Measurements from ENCODE around the gene CLHC1. TPM values are rescaled to one million over a fixed set of nuclear protein-coding genes. Genes with fewer than 3 reads are reported as not detected.
A peak's percentile ranks its signal among the peaks of the same experiment; 100 is the strongest.

The CLHC1 gene
- total RNA-seq, 2 experiments from 2014 or later, result 12.4 to 32.1 TPM

DNA sequence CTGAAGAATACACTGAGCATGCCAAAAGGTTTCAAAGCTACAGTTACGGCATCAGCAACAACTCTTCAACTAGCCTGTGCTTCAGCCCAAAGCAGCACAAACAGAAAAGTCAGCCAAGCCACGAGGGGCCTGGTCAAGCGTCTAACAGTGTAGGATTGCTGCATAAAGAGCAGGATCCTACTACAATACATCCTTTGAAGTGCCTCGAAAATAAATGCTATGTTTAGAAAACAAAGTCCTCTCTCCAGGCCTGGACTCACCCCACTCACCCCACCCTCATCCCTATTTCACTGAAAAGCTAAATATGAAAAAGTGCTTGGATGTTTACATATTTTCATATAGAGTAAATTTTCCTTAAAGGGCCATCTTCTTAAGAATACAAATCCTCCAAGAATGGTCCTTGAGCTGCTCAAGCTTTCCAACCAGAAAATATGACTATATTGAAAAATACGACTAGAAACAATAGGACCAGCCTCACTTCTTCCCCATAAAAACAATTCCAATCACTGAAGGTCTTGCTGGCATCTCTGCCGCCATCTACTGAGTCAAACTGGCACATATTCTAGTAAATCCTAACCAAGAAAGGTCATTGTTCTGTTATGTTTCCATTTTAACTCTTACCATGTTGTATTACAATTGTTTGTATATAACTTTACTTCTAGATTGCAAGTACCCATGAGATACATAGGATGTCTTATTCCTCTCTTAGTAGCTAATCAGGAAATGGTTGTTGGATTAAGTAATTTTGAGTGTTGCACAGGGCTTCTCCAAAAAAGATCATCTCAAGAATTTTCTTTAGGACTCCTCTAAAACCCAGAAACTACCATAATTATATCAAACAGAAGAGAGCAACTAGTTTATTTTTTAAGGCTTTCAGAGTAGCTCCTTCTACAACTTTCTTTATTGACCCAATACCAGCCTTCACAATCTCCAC lies 63.6 kb downstream of the CLHC1 start:
- DNase-seq (ENCODE audit: low spot score), result peak; percentile 72
- H3K4me1 ChIP-seq (ENCODE audit: insufficient read depth, low read length, poor library complexity, severe bottlenecking), result no peaks in the 10 kb centered on the region
- no peak overlapping the region for H3K4me3 ChIP-seq (ENCODE audit: low read depth, low read length, poor library complexity, severe bottlenecking)
- no peaks in the 10 kb centered on the region for H3K9me3 ChIP-seq (ENCODE audit: low read length)
- no peak overlapping the region for H3K4me2 ChIP-seq (ENCODE audit: low read length)
- no peaks in the 10 kb centered on the region for H3K79me2 ChIP-seq (ENCODE audit: insufficient read depth, low read depth, low read length)
- ChIA-PET CTCF (ENCODE audit: unreplicated experiment) (interaction anchor here (1.4 kb wide), 1 partner anchor 150 kb away, joined by 3 read pairs; no protein-coding TSS in a partner anchor), POLR2A (interaction anchor here (0.5 to 1.9 kb wide), 6 partner anchors 87 to 463 kb away, joined by 3 to 7 read pairs (median 4); partner anchors contain the start of gene RTN4)
- H3K36me3 ChIP-seq (ENCODE audit: insufficient read depth, low read length), result peaks cover 6% of the 10 kb centered on the region; the same call in 1 of the 2 replicates
- H2AFZ ChIP-seq (ENCODE audit: low read length), result no peak overlapping the region
- no peak overlapping the region for H3K27ac ChIP-seq (ENCODE audit: low read depth, low read length, poor library complexity, severe bottlenecking)
- H4K20me1 ChIP-seq (ENCODE audit: insufficient read depth, low read length), result no peaks in the 10 kb centered on the region
- no TSS peak for BruUV-seq (replicated peaks)
- intact Hi-C loops (cut with micrococcal nuclease; ENCODE audit: unreplicated experiment), result loop anchor here (1.0 kb wide), 2 partner anchors 118 to 153 kb away; partner anchors contain the start of gene RTN4
- H3K9me2 ChIP-seq (ENCODE audit: insufficient read depth, low read length), result no peaks in the 10 kb centered on the region
- TF ChIP-seq EZH2phosphoT487 (IDR thresholded peaks at IDR 0.05; ENCODE audit: borderline replicate concordance, low read depth, low read length), result no peak
- TF ChIP-seq, protein P1, sequence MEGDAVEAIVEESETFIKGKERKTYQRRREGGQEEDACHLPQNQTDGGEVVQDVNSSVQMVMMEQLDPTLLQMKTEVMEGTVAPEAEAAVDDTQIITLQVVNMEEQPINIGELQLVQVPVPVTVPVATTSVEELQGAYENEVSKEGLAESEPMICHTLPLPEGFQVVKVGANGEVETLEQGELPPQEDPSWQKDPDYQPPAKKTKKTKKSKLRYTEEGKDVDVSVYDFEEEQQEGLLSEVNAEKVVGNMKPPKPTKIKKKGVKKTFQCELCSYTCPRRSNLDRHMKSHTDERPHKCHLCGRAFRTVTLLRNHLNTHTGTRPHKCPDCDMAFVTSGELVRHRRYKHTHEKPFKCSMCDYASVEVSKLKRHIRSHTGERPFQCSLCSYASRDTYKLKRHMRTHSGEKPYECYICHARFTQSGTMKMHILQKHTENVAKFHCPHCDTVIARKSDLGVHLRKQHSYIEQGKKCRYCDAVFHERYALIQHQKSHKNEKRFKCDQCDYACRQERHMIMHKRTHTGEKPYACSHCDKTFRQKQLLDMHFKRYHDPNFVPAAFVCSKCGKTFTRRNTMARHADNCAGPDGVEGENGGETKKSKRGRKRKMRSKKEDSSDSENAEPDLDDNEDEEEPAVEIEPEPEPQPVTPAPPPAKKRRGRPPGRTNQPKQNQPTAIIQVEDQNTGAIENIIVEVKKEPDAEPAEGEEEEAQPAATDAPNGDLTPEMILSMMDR (conservative IDR thresholded peaks at IDR 0.05; ENCODE audit: low read length), result peak; percentile 96

DNA sequence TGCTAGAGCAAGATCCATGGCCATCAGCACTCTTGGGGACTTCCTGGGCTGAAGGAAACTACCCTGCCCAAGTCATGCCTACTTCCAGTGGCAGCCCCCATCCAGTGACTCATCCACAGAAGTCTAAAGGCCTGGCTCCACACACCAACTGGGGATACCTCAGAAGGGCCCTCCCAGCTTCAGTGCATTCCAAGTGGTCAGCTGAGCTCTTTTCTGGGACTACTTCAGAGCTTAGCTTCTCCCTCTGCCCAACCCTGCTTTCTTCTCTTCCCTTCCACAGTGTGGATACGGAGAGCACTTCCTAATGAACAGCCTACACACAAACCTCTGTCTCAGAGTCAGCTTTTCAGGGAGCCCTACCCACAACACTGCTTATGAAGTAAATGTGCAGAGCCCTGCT lies 66.5 kb downstream of the CLHC1 start:
- Histone ChIP-seq H3K79me2 (ENCODE audit: insufficient read depth, low read depth, low read length) (no peaks in the 10 kb centered on the region), H3K9me3 (ENCODE audit: low read length) (no peaks in the 10 kb centered on the region), H3K36me3 (ENCODE audit: insufficient read depth, low read length) (no peaks in the 10 kb centered on the region), H3K27ac (ENCODE audit: low read depth, low read length, poor library complexity, severe bottlenecking) (no peak overlapping the region), H3K4me3 (ENCODE audit: low read depth, low read length, poor library complexity, severe bottlenecking) (no peak overlapping the region), H2AFZ (ENCODE audit: low read length) (no peak overlapping the region), H3K4me2 (ENCODE audit: low read length) (no peak overlapping the region), H3K9me2 (ENCODE audit: insufficient read depth, low read length) (no peaks in the 10 kb centered on the region), H3K4me1 (ENCODE audit: insufficient read depth, low read length, poor library complexity, severe bottlenecking) (no peaks in the 10 kb centered on the region), H4K20me1 (ENCODE audit: insufficient read depth, low read length) (no peaks in the 10 kb centered on the region)
- no TSS peak for BruUV-seq (replicated peaks)
- ChIA-PET POLR2A (interaction anchor here (1.3 to 1.4 kb wide), 2 partner anchors 11 to 13 kb away, joined by 4 to 6 read pairs; no protein-coding TSS in a partner anchor), CTCF (ENCODE audit: unreplicated experiment) (no interaction called here)
- DNase-seq (ENCODE audit: low spot score), result no peak
- intact Hi-C loops (cut with micrococcal nuclease; ENCODE audit: unreplicated experiment), result no loop called here
- TF ChIP-seq EZH2phosphoT487 (IDR thresholded peaks at IDR 0.05; ENCODE audit: borderline replicate concordance, low read depth, low read length), result no peak
- TF ChIP-seq, protein P1 (conservative IDR thresholded peaks at IDR 0.05; ENCODE audit: low read length), result no peak

All from OCI-LY7 (cell line).